Mucosa of rectum (tissue), 2 donors: ENCODE measurements around the gene HADHA.
"Not testable (repeated sequence)": the region's sequence is repeated elsewhere in the genome, so short reads cannot be mapped to it uniquely, and the experiment has no call there.

Experiments used
- H3K27ac ChIP-seq, 2 donors: one replicate each; pipeline ENCODE4 v1.7.0; 2013; ENCODE audit warnings: inconsistent platforms in 2 of 2, low read depth in 2 of 2, low read length in 2 of 2
- H3K27me3 ChIP-seq, 2 donors: one replicate each; pipeline ENCODE4 v1.7.0; 2013; ENCODE audit warnings: low read length in 2 of 2; ENCODE audit not compliant: control insufficient read depth in 2 of 2, insufficient read depth in 2 of 2
- H3K36me3 ChIP-seq, 2 donors: one replicate each; pipeline ENCODE4 v1.7.0; 2013; ENCODE audit warnings: low read length in 2 of 2; ENCODE audit not compliant: control insufficient read depth in 2 of 2, insufficient read depth in 2 of 2
- H3K4me1 ChIP-seq, 2 donors: one replicate each; pipeline ENCODE4 v1.7.0; 2013; ENCODE audit warnings: low read length in 2 of 2, mild to moderate bottlenecking in 1 of 2; ENCODE audit not compliant: control insufficient read depth in 2 of 2, insufficient read depth in 2 of 2
- H3K4me3 ChIP-seq, 2 donors: one replicate each; pipeline ENCODE4 v1.7.0; 2013; ENCODE audit warnings: low read length in 2 of 2
- H3K9ac ChIP-seq, 2 donors: one replicate each; pipeline ENCODE4 v1.7.0; 2013; ENCODE audit warnings: low read length in 2 of 2, low read depth in 1 of 2, mild to moderate bottlenecking in 1 of 2
- H3K9me3 ChIP-seq, 2 donors: one replicate each; pipeline ENCODE4 v1.7.0; 2013; ENCODE audit warnings: low read length in 2 of 2; ENCODE audit not compliant: control insufficient read depth in 2 of 2
- donor health status: healthy.
- donor health status: Normal muscosa, but diverticular disease.

HADHA gene

GRCh38 chr2:26274058-26274613 lies 29.7 kb upstream of the HADHA start:
- H3K9me3 ChIP-seq, result no peaks in the 10 kb centered on the region
- peaks cover 4 to 7% of the 10 kb centered on the region in 2 donors for H3K4me1 ChIP-seq
- no peak overlapping the region for H3K9ac ChIP-seq
- H3K36me3 ChIP-seq, result peaks cover 15 to 25% of the 10 kb centered on the region in 2 donors
- H3K27me3 ChIP-seq, result no peaks in the 10 kb centered on the region
- H3K4me3 ChIP-seq, result no peak overlapping the region
- H3K27ac ChIP-seq, result peak overlapping the region; percentile 0 to 10

GRCh38 chr2:26273501-26273900 lies 29.1 kb upstream of the HADHA start:
- H3K9me3 ChIP-seq, result no peaks in the 10 kb centered on the region
- no peak overlapping the region for H3K9ac ChIP-seq
- H3K36me3 ChIP-seq, result peaks cover 10 to 22% of the 10 kb centered on the region in 2 donors
- H3K27me3 ChIP-seq, result no peaks in the 10 kb centered on the region
- no peak overlapping the region for H3K4me3 ChIP-seq
- no peak overlapping the region for H3K27ac ChIP-seq
- peaks cover 4 to 7% of the 10 kb centered on the region in 2 donors for H3K4me1 ChIP-seq

GRCh38 chr2:26270373-26270772 lies 25.9 kb upstream of the HADHA start:
- Histone ChIP-seq H3K27me3 (no peaks in the 10 kb centered on the region), H3K9ac (no peak overlapping the region), H3K4me3 (no peak overlapping the region), H3K36me3 (peaks cover 6 to 15% of the 10 kb centered on the region in 2 donors), H3K4me1 (peaks cover 4 to 7% of the 10 kb centered on the region in 2 donors), H3K27ac (no peak overlapping the region), H3K9me3 (no peaks in the 10 kb centered on the region)

GRCh38 chr2:26269571-26270158 lies 25.2 kb upstream of the HADHA start:
- Histone ChIP-seq H3K9ac (no peak overlapping the region), H3K9me3 (no peaks in the 10 kb centered on the region), H3K36me3 (peaks cover 6 to 9% of the 10 kb centered on the region in 2 donors), H3K27me3 (no peaks in the 10 kb centered on the region), H3K27ac (no peak overlapping the region), H3K4me3 (no peak overlapping the region), H3K4me1 (peaks cover 4 to 7% of the 10 kb centered on the region in 2 donors)

- H3K27ac ChIP-seq, H3K36me3 ChIP-seq, H3K27me3 ChIP-seq, H3K9ac ChIP-seq, H3K4me1 ChIP-seq, H3K4me3 ChIP-seq, H3K9me3 ChIP-seq: not testable (repeated sequence)
Measured at GRCh38 chr2:26268670-26269385, 24.4 kb upstream of the HADHA start.

GRCh38 chr2:26268213-26268612 lies 23.8 kb upstream of the HADHA start:
- no peak overlapping the region for H3K9ac ChIP-seq
- H3K27me3 ChIP-seq, result no peaks in the 10 kb centered on the region
- H3K4me3 ChIP-seq, result no peak overlapping the region
- H3K36me3 ChIP-seq, result peaks cover 14% of the 10 kb centered on the region in 2 donors
- no peak overlapping the region for H3K27ac ChIP-seq
- no peaks in the 10 kb centered on the region for H3K9me3 ChIP-seq
- H3K4me1 ChIP-seq, result no peaks in the 10 kb centered on the region

- not testable (repeated sequence) for H3K27ac ChIP-seq, H3K27me3 ChIP-seq, H3K4me3 ChIP-seq, H3K9me3 ChIP-seq, H3K4me1 ChIP-seq, H3K9ac ChIP-seq
- H3K36me3 ChIP-seq, result peaks cover 13 to 14% of the 10 kb centered on the region in 2 donors
Measured at GRCh38 chr2:26258836-26259235, 14.4 kb upstream of the HADHA start.

- H3K4me1 ChIP-seq, result no peaks in the 10 kb centered on the region
- no peaks in the 10 kb centered on the region for H3K27me3 ChIP-seq
- no peaks in the 10 kb centered on the region for H3K9me3 ChIP-seq
- H3K9ac ChIP-seq, result no peak overlapping the region
- H3K36me3 ChIP-seq, result peaks cover 5 to 6% of the 10 kb centered on the region in 2 donors
- H3K27ac ChIP-seq, result no peak overlapping the region
- H3K4me3 ChIP-seq, result no peak overlapping the region
Measured at GRCh38 chr2:26255759-26256384, 11.4 kb upstream of the HADHA start.

GRCh38 chr2:26251893-26252292 lies 7.5 kb upstream of the HADHA start:
- Histone ChIP-seq H3K4me1 (no peaks in the 10 kb centered on the region), H3K4me3 (no peak overlapping the region), H3K9ac (no peak overlapping the region), H3K27me3 (no peaks in the 10 kb centered on the region), H3K36me3 (no peaks in the 10 kb centered on the region), H3K9me3 (no peaks in the 10 kb centered on the region), H3K27ac (no peak overlapping the region)

- no peaks in the 10 kb centered on the region for H3K36me3 ChIP-seq
- no peak overlapping the region for H3K4me3 ChIP-seq
- H3K27me3 ChIP-seq, result no peaks in the 10 kb centered on the region
- no peak overlapping the region for H3K27ac ChIP-seq
- H3K9ac ChIP-seq, result no peak overlapping the region
- H3K4me1 ChIP-seq, result peaks cover 4 to 12% of the 10 kb centered on the region in 2 donors
- no peaks in the 10 kb centered on the region for H3K9me3 ChIP-seq
Measured at GRCh38 chr2:26249625-26250024, 5.2 kb upstream of the HADHA start.
